ENCODE measurements around the gene C19orf25.
"Not testable (repeated sequence)": the region's sequence is repeated elsewhere in the genome, so short reads cannot be mapped to it uniquely, and the experiment has no call there.

C19orf25 gene

DNA sequence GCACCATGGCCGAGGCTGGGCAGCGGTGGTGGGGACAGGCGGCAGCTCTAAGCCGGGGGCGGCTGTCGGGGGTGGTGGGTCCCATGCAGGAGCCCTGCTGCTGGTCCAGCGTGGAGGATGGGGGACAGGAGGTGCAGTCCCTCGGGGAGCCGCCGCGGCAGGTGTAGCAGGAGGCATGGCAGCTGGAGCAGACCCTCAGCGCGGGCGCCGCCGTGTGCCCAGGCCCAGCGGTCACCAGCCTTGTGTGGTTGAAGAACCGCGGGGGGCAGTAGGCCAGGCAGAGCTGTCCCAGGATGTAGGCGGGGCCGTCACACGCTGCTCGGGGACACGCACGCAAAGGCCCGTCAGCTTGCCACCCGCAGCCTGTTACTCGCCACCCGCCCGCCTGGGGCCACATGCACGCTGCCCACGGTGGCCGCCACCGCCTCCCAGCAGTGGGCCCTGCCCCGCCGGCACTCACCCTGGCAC, 2.9 kb upstream of the C19orf25 start:
- no peak for DNase-seq (ENCODE audit: low read depth in 2 of 2)

DNA sequence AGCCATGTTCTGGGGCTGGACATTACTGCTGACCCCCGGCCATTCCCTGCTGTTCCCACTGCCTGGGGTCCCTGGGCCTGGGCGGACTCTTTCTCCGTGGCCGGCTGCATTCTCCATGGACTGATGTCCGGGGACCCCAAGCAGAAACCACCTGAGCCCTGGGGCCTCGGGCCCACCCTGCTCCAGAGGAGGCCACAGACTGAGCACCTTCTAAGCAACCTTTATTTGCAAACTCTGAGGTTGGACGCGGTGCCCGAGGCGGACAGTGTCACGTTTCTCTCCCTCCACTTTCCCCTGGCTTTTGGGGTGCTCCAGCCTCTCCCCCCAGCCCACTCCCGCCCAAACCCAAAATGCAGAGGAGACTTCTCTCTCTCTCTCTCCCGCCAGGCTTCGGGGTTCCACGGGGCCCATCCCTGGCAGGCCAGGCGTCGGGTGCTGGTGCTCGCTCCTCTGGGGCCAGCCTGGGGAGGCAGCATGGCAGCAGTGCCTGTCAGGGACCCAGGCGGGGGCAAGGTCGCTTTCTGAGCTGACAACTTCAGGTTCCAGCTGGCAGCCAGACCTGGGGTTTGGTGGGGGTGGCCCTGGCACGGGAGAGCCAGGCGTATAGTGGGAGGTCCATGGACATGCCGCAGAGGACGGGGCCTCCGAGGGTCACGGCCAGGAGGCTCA, 2.3 kb upstream of the C19orf25 start:
- DNase-seq (ENCODE audit: low read depth in 2 of 2), result no peak

DNA sequence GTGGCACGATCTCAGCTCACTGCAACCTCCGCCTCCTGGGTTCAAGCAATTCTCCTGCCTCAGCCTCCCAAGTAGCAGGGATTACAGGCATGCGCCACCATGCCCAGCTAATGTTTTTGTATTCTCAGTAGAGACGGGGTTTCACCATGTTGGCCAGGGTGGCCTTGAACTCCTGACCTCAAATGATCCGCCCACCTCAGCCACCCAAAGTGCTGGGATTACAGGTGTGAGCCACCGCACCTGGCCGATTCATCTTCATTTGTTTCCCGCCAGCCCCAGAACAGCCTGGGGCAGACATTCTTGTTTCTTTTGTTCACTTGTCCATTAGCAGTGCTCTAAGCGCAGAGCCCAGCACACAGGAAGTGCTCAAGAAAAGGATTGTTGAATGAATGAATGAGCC, 2.0 kb downstream of the C19orf25 start:
- not testable (repeated sequence) for DNase-seq (ENCODE audit: low read depth in 2 of 2)

DNA sequence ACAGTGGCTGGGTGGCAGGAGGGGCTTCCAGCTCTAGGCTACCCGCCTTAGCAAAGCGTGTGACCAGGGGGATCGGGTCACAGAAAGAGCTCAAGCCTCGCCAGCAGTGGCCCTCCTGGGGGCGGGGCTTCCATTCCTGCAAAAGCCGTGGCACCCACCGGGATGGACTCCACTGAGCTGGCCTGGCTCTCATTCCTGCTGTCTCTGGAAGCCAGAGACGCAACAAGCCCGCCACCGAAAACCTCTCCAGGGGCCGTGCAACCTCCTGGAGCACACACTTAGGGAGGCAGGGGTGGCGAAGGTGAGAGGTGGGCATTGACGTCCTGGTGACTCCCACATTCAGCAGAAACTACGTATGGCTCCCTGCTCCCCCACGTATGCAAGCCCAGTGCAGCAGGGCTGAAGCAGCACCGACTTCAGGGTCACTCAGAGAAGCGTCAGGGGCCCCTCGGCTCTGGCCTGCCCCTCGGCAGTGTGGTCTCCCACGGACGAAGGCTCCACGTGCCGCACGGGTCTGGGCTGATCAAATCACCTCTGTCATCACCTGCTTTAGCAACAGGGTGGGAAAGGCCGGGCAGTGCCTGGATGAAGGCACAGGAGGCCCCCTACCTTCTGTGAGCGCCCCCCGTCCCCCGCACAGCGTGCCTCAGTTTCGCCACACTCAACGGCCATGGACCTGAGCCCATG, 3.1 kb downstream of the C19orf25 start:
- DNase-seq (ENCODE audit: low read depth in 2 of 2), result no peak

DNA sequence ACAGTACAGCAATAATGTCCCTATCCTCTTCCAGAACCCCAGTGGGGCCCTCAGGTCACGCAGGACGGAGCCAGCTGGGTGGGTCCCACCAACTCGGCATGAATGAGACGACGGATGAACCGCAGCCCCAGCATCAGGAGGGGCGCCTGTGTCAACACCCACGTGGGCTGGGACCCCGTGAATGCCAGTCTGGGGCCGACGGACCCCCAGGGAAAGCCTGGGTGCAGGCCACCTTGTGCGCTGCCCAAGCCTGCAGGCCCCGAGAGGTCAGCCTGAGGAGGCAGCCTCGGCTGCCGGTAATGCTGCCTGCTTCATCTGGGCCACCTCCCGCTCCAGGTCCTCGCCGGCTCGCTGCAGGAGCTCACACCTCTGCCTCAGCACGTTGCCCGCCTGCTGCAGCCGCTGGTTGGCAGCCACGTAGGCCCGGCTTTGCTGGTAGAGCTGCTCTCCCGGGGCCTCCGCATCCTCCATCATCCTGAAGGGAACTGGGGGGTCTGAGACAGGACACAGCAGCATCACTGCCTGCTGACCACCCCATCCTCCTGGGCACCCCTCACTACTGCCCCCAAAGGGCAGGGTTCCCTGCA, 4.2 kb downstream of the C19orf25 start:
- DNase-seq (ENCODE audit: low read depth in 2 of 2), result no peak

DNA sequence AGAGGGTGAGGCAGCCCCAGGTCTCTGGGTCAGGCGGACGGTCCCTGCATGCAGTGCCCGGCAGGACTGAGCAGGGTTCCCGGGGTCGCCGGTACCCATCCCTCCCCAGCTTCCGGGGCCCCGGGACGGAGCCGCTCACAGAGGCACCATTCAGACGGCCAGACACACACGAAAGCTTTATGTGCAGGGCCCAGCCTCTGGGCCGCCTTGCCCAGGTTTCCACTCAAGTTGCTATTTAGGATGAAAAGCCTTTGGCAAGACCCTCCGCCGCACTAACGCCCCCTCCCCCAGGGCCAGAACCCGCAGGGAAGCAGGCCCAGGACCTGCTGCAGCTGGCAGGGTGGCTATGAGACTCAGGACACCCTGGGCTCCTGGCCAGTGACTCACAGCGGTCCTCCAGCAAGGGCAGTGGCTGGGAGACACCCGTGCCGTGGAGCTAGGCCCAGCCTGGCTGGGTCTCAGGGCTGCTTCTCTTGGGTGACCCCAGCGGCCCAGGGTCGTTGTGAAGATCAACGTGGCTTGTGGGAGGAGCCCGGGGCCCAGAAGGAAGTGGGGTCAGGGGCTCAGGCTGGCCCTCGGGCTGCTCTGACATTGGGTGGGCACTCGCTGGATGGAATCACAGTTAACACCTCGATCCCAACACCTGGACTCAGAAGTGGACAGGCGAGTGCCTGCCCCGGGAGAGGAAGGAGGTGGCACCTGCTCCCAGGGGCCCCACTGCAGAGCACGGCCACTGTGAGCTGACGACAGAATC, 4.8 kb downstream of the C19orf25 start:
- no peak for DNase-seq (ENCODE audit: low read depth in 2 of 2)

DNA sequence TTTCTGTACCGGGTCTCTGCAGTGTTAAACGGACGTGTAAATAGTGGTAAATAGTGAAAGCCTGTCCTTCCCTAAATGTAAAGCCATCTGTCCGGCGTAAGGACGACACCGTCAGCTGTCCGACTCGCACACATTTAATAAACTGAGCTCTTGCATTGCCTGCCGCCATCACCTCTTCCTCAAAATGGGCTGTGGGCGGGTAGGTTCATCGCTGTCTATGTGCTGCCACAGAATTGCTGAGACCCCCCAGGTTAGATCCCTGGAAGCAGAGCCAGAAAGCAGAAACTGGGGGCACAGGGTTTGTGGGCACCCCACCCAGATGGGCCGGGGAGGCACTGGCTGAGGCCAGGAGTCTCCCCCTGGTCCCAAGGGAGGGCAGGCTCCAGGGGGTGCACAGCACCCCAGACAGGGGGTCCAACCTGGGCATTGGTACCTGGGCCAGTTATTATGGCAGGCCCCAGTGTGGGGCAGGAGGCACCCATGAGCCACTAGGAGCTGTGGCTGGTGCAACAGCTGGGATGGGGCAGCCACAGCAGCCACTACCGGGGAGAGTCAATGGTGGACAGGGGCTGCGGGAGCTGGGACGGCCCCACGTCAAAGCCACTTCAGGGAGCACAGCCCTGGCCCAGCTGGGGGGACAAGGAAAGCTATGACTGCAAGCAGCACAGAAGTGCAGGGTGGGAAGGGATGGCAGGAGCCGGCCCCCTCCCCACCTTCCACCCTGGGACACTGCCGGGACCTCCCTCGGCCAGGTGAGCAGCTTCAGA, 5.7 kb downstream of the C19orf25 start:
- DNase-seq (ENCODE audit: low read depth in 2 of 2), result no peak

DNA sequence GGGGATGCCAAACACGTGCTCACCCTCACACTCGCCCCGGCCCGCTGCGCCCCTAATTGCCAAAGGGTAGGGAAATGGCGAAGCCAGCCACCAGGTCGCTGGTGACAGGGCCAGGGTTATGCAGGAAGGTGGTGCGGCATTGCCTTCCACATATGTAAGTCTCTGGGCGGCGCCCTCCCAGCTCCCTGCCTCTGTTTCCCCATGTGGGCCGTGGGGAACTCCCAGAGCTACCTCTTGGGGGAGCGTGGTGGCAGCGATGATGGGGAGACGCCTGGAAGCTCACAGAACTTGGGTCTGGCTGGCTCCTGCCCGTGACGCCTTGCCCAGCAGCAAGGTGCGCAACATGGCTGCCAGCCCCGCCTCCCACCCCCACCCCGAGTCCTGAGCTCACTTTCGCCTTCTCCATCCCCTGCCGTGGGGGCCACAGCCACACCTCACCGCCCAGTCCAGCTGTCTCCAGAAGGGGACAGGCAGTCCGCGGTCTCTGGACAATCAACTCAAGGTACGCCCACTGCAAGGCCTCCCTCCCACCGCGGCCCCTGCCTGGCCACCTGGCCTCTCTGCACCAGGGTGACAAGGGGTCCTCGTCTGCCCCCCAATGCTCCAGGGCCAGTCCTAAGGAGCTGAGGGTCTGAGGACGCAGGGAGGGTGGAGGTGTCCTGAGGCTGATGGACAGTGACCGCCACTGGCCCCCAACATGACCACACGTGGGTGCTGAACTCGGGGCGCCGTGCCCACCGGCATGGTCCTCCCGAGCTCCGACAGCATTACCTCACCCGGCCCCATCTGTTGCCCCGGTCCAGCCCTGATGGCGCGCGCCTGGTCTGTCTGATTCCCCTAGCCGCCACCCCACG, 6.6 kb downstream of the C19orf25 start:
- no peak for DNase-seq (ENCODE audit: low read depth in 2 of 2)

DNA sequence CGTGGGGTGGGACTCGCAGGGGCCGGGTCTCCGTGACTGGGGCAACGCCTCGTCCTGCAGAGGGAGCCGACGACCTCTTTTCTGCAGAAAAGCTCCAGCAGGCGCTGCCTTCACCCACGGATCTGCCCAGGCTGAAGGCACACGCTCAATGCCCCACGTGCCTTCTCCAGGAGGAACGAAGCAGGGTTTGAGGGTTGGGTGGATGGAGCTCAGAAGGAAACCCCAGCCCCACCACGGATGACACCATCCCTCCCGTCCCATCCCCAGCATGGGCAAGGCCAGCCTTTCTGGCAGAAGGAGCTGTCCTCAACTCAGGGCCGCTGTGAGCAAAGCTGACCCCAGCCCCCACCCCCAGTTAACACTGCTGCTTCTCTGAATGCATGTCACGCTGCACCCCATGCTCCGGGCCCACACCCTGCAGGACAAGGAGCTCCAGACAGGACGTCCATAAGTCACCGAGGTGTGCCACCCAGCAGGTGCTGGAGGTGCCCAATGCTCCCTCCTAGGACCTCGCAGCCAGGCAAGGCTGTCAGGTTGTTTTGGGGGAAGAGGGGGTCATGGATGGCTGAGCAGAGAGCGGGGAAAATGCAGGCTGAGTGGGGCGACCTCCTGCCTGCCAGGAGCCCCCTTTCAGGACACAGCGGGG, 7.4 kb downstream of the C19orf25 start:
- DNase-seq (ENCODE audit: low read depth in 2 of 2), result no peak

DNA sequence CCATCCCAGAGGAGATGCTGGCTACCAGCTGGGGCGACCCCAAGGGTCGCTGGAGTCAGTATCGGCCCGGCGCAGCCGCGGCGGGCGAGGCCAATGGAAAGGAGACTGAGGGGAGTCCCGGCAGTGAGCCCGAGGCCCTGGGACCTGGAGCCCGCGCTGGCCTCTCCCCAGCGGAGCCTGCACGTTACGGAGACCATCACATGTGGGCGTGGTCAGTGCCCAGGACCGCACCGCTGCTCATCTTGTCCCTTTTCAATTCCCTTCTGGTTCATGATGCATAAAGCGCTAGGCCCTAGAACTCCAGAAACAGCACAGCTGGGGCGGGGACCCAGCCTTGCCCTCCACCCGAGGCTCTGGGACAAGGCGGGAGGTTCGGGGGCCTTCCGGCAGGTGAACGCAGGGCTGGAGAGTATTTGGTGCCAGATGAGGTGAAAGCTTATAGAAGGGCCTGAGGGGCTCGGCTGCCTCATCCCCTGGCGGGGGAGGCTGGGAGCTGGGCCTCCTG, 8.0 kb downstream of the C19orf25 start:
- DNase-seq (ENCODE audit: low read depth in 2 of 2), result no peak

DNA sequence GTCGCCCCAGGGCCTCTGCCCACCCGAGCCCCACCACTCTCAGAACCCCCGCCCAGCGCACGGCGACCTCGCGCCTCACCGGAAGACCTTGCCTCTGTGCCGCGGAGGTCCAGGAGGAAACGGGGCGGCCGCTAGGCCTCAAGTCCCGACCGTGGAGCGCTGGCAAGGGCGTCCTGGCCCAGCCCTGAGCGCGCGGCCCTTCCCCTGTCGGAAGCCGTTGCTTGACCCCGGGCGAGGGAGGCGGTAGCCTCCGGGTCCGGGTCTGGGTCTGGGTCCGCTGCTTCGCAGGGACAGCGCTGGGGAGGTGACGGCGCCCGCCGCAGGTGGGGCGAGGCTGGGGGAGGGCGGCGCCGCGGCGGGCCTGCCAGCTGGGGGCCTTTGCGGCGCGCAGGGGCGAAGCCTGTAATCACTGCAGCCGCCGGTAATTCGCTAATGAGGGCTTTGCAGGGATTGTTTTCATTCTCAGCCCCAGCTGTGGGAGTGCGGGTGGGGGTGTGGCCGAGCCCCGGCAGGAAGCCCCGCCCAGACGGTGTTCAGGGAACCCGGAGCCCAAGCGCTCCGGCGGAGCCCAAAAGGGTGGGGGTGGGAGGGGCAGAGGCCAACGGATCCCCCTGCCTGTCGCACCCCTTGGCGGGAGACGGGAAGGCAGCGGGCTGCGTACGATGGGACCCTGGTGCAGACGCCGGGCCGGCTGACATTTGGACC, 8.6 kb downstream of the C19orf25 start:
- DNase-seq (ENCODE audit: low read depth in 2 of 2), result peak; percentile 62 to 67

DNA sequence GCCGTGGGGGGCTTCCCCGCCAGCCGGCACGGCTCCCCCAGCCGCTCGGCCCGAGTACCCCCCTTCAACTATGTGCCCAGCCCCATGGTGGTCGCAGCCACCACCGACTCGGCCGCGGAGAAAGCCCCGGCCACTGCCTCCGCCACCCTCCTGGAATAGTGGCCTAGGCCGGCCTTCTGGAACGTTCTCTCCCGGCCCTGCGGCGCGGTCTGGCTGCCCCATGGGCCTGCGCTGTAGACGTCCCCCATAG, 9.0 kb downstream of the C19orf25 start:
- no peak for DNase-seq (ENCODE audit: low read depth in 2 of 2)

DNA sequence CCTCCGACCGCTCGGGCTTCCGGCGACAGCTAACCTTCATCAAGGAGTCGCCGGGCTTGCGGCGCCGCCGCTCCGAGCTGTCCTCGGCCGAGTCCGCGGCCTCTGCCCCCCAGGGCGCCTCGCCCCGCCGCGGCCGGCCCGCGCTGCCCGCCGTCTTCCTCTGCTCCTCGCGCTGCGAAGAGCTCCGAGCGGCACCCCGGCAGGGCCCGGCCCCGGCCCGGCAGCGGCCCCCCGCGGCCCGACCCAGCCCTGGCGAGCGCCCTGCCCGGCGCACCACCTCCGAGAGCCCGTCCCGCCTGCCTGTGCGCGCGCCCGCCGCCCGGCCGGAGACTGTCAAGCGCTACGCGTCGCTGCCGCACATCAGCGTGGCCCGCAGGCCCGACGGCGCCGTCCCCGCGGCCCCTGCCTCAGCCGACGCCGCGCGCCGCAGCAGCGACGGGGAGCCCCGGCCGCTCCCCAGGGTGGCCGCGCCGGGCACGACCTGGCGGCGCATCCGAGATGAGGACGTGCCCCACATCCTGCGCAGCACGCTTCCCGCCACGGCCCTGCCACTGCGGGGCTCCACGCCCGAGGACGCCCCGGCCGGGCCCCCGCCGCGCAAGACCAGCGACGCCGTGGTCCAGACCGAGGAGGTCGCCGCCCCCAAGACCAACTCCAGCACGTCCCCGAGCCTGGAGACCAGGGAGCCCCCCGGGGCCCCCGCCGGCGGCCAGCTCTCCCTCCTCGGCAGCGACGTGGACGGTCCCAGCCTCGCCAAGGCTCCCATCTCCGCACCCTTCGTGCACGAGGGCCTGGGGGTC, 9.6 kb downstream of the C19orf25 start:
- DNase-seq (ENCODE audit: low read depth in 2 of 2), result no peak

DNA sequence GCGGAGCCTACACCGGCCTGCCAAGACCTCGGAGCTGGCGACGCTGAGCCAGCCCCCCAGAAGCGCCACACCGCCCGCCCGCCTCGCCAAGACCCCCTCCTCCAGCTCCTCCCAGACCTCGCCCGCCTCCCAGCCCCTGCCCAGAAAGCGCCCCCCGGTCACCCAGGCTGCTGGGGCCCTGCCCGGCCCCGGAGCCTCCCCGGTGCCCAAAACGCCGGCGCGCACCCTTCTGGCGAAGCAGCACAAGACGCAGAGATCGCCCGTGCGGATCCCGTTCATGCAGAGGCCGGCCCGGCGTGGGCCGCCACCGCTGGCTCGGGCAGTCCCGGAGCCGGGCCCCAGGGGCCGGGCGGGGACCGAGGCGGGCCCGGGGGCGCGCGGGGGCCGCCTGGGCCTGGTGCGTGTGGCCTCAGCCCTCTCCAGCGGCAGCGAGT, 10.2 kb downstream of the C19orf25 start:
- no peak for DNase-seq (ENCODE audit: low read depth in 2 of 2)

DNA sequence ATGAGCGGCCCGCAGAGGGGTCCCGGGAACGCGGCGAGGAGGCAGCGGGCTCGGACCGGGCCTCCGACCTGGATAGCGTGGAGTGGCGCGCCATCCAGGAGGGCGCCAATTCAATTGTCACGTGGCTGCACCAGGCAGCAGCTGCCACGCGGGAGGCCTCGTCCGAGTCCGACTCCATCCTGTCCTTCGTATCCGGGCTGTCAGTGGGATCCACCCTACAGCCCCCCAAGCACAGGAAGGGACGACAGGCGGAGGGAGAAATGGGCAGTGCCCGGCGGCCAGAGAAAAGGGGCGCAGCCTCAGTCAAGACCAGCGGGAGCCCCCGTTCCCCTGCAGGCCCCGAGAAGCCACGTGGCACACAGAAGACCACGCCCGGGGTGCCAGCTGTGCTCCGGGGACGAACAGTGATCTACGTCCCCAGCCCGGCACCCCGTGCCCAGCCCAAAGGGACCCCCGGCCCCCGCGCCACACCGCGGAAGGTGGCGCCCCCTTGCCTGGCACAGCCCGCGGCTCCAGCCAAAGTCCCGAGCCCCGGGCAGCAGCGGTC, 10.7 kb downstream of the C19orf25 start:
- DNase-seq (ENCODE audit: low read depth in 2 of 2), result no peak

DNA sequence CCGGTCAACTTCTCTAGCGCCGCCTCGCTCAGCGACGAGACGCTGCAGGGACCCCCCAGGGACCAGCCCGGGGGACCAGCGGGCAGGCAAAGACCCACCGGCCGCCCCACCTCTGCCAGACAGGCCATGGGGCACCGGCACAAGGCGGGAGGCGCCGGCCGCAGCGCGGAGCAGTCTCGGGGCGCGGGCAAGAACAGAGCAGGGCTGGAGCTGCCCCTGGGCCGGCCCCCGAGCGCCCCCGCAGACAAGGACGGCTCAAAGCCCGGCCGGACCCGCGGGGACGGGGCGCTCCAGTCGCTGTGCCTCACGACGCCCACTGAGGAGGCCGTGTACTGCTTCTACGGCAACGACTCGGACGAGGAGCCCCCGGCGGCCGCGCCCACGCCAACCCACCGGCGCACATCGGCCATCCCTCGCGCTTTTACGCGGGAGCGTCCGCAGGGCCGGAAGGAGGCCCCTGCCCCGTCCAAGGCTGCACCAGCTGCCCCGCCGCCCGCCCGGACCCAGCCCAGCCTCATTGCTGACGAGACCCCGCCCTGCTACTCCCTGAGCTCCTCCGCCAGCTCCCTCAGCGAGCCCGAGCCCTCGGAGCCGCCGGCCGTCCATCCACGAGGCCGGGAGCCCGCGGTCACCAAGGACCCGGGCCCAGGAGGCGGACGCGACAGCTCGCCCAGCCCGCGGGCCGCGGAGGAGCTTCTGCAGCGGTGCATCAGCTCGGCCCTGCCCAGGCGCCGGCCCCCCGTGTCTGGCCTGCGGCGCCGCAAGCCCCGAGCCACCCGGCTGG, 11.3 kb downstream of the C19orf25 start:
- no peak for DNase-seq (ENCODE audit: low read depth in 2 of 2)

DNA sequence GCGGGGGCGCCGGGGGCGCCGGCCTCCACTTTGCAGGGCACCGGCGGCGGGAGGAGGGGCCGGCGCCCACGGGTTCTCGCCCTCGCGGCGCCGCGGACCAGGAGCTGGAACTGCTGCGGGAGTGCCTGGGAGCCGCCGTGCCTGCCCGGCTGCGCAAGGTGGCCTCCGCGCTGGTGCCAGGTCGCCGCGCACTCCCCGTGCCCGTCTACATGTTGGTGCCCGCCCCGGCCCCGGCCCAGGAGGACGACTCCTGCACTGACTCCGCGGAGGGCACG, 11.9 kb downstream of the C19orf25 start:
- DNase-seq (ENCODE audit: low read depth in 2 of 2), result no peak

Measured in activated CD4-positive, alpha-beta T cell treated with anti-CD3 and anti-CD28 coated beads for 24 hours (primary cell).